Fibroblast of mammary gland (primary cell): ENCODE data around the gene NDUFB2.
A peak's percentile ranks its signal among the peaks of the same experiment; 100 is the strongest.
"Not testable (repeated sequence)": the region's sequence is repeated elsewhere in the genome, so short reads cannot be mapped to it uniquely, and the experiment has no call there.

ENCODE experiments used
- DNase-seq: peaks from one replicate; pipeline ENCODE4 v3.0.0-alpha.2; 2010; ENCODE audit warnings: low read depth
- H3K4me3 ChIP-seq: 2 replicates; pipeline ENCODE4 v1.5.1; 2011; ENCODE audit warnings: low read depth, mild to moderate bottlenecking, low read length, moderate library complexity; ENCODE audit not compliant: control insufficient read depth
- CTCF ChIP-seq: conservative IDR thresholded peaks from 2 replicates; pipeline ENCODE4 v1.5.1; 2011; ENCODE audit warnings: low read depth, low read length, inconsistent platforms; ENCODE audit not compliant: control insufficient read depth, insufficient read depth

NDUFB2 gene

DNA sequence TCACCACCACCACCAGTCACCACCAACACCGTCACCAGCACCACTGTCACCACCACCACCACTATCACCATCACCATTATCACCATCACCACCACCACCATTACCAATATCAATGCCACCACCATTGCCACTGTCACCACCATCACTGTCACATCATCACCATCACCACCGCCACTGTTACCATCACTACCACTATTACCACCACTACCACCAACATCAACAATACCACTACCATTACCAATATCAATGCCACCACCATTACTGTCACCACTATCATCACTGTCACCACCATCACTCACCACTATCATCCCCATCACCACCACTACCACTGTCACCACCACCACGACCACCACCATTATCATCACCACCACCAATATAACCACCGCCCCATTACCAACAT is 41.8 kb upstream of the NDUFB2 start:
- no peak for DNase-seq
- TF ChIP-seq CTCF: no peak

GRCh38 chr7:140655511-140656408 is 40.7 kb upstream of the NDUFB2 start:
- TF ChIP-seq CTCF: no peak
- no peak overlapping the region for H3K4me3 ChIP-seq
- no peak for DNase-seq

More for the DNA sequence above, 41.8 kb upstream of the NDUFB2 start:
- no peak overlapping the region for H3K4me3 ChIP-seq

- no peak overlapping the region for H3K4me3 ChIP-seq
- no peak for TF ChIP-seq CTCF
- DNase-seq: no peak
These were observed 39.7 kb upstream of the NDUFB2 start for GRCh38 chr7:140656548-140657515.

- DNase-seq: no peak
- no peak overlapping the region for H3K4me3 ChIP-seq
- no peak for TF ChIP-seq CTCF
These were observed 38.6 kb upstream of the NDUFB2 start for GRCh38 chr7:140657891-140658290.

DNA sequence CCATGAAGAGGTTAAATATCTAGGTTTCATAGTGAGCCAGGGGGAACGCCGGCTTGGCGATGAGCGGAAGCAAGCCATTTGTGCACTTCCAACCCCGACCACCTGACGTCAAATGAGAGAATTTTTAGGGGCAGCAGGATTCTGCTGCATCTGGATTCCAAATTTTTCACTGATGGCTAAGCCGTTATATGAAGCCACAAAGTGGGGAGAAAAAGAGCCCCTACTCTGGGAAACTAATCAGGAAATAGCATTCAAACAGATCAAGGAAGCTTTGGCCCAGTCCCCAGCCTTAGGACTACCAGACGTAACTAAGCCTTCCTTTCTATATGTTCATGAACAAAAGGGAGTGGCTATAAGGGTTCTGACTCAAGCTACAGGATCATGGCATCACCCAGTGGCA is 36.7 kb upstream of the NDUFB2 start:
- no peak overlapping the region for H3K4me3 ChIP-seq
- no peak for TF ChIP-seq CTCF
- DNase-seq: peak; percentile 29

GRCh38 chr7:140661124-140661523 is 35.4 kb upstream of the NDUFB2 start:
- no peak for DNase-seq
- H3K4me3 ChIP-seq: no peak overlapping the region
- TF ChIP-seq CTCF: no peak

- not testable (repeated sequence) for H3K4me3 ChIP-seq, DNase-seq
These were observed 33.6 kb upstream of the NDUFB2 start for GRCh38 chr7:140662938-140663337.
